Keratinocyte (primary cell): Measurements from ENCODE around the gene ANKRA2.

ENCODE experiments used
- CTCF ChIP-seq, 3 experiments: IDR thresholded peaks in 1 of 3; conservative IDR thresholded peaks in 1 of 3; optimal IDR thresholded peaks in 1 of 3; 2 replicates in 2 of 3; 3 replicates in 1 of 3; pipeline versions ENCODE3 to v1.5.1; 2011; ENCODE audit warnings: low read length in 3 of 3, mild to moderate bottlenecking in 3 of 3, moderate library complexity in 2 of 3, control low read depth in 1 of 3, inconsistent platforms in 1 of 3; ENCODE audit not compliant: insufficient read depth in 2 of 3; ENCODE audit errors: extremely low read depth in 1 of 3
- EZH2 ChIP-seq: IDR thresholded peaks from one replicate; pipeline ENCODE4 v1.6.1; 2012; ENCODE audit warnings: inconsistent platforms, mild to moderate bottlenecking, low read length, moderate library complexity

- TF ChIP-seq CTCF (optimal IDR thresholded peaks at IDR 0.05 in 1 of 3, IDR thresholded peaks at IDR 0.05 in 1 of 3, conservative IDR thresholded peaks at IDR 0.05 in 1 of 3; ENCODE audit: extremely low read depth in 1 of 3, insufficient read depth in 2 of 3, low read length in 3 of 3) (no peak), EZH2 (no peak)
These were observed 20.0 kb downstream of the ANKRA2 start for GRCh38 chr5:73545403-73545779.
